SU-DHL-6 (cell line): ENCODE data around the gene RASA2.

Source experiments
- CTCF ChIP-seq: fragments of 200-600 bp; sonication (generic); IDR thresholded peaks from one replicate; pipeline ENCODE4 v1.5.1; 2017; ENCODE audit warnings: antibody characterized with exemption, mild to moderate bottlenecking, low read length, moderate library complexity; ENCODE audit not compliant: insufficient read depth, poor library complexity, severe bottlenecking
- EZH2phosphoT487 ChIP-seq: fragments of 200-600 bp; sonication (generic), shearing (Covaris generic); conservative IDR thresholded peaks from 2 replicates; pipeline ENCODE4 v1.6.1; 2018; ENCODE audit warnings: mild to moderate bottlenecking, antibody characterized with exemption, low read length, moderate library complexity, mixed read lengths

- no peak for TF ChIP-seq CTCF
- TF ChIP-seq EZH2phosphoT487, result no peak
Measured at GRCh38 chr3:141532609-141533008, 45.8 kb downstream of the RASA2 start.
